ENCODE results near the gene FHL5. TPM values are rescaled to one million over a fixed set of nuclear protein-coding genes. Genes with fewer than 3 reads are reported as not detected.
"Not testable (repeated sequence)": the region's sequence is repeated elsewhere in the genome, so short reads cannot be mapped to it uniquely, and the experiment has no call there.

The FHL5 gene
- total RNA-seq, 2 experiments from 2014 or later: not detected

GRCh38 chr6:96624957-96625356 lies 62.0 kb downstream of the FHL5 start:
- H3K36me3 Mint-ChIP-seq: no peaks in the 10 kb centered on the region
- POLR2A ChIA-PET: no interaction called here
- H3K4me1 Mint-ChIP-seq: peaks cover 3% of the 10 kb centered on the region
- H3K9me3 Mint-ChIP-seq: no peaks in the 10 kb centered on the region
- peaks cover 20% of the 10 kb centered on the region for H3K27me3 Mint-ChIP-seq
- ATAC-seq (ENCODE audit: low read depth): no peak
- H3K4me3 Mint-ChIP-seq: no peak overlapping the region
- DNase-seq: no peak
- no peak overlapping the region for H3K27ac Mint-ChIP-seq

DNA sequence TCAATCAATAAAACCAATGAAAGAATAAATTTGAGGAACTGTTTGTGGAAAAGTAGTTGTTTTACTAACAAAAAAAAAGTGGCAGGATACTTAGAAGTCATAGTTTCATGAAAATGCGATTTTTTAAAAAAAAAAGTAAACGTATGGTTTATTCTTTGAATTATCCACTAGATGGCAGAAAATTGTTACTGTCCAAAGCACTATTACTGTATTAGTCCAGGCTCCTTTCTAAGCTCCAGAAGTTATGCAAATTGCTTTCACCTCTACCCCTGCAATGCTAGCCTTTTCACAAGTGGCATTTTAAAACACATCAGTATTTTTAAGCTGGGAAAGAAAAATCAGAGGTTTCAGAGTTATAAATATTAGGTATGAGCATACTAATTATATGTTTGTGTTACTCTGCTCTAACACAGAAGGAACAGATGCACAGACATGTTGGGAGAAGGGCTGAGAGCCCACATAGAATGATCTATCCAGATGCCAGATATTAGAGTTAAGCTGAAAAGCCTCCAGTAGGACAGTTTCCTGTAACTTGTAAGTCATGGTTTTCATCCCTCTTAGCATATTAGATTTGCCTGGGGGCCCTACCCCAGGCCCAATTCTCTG lies 63.9 kb downstream of the FHL5 start:
- H3K4me3 Mint-ChIP-seq: no peak overlapping the region
- peaks cover 13% of the 10 kb centered on the region for H3K27me3 Mint-ChIP-seq
- POLR2A ChIA-PET: no interaction called here
- no peaks in the 10 kb centered on the region for H3K36me3 Mint-ChIP-seq
- DNase-seq: no peak
- ATAC-seq (ENCODE audit: low read depth): peak; percentile 52
- H3K4me1 Mint-ChIP-seq: peaks cover 3% of the 10 kb centered on the region
- no peaks in the 10 kb centered on the region for H3K9me3 Mint-ChIP-seq
- H3K27ac Mint-ChIP-seq: no peak overlapping the region

- Mint-ChIP-seq H3K9me3 (no peaks in the 10 kb centered on the region), H3K4me3 (no peak overlapping the region), H3K4me1 (no peaks in the 10 kb centered on the region), H3K36me3 (no peaks in the 10 kb centered on the region), H3K27me3 (peaks cover 12% of the 10 kb centered on the region), H3K27ac (no peak overlapping the region)
- no peak for ATAC-seq (ENCODE audit: low read depth)
- POLR2A ChIA-PET: no interaction called here
- no peak for DNase-seq
Measured at GRCh38 chr6:96631248-96631647, 68.3 kb downstream of the FHL5 start.

- ATAC-seq (ENCODE audit: low read depth): not testable (repeated sequence)
Measured at GRCh38 chr6:96637979-96638378, 75.1 kb downstream of the FHL5 start.

DNA sequence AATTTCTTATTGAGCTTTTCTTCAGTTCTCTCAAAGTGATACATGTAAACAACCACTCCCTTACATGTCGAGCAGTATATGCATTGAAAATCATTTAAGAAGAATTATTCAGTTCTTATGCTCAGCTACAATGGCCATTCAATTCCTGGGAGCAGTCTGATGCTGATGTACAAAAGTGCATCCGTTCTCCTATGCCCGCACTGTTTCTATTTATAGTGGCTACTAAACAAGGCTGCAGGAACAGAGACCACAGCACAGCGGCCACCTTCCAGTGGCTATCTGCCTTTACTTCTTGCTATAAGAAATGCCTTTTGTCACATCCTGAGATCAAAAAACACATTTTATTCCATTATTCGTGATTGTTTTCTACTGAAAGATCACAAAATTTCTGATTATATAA lies 82.2 kb downstream of the FHL5 start:
- Mint-ChIP-seq H3K36me3 (no peaks in the 10 kb centered on the region), H3K27ac (no peak overlapping the region), H3K4me3 (no peak overlapping the region), H3K4me1 (no peaks in the 10 kb centered on the region), H3K9me3 (no peaks in the 10 kb centered on the region), H3K27me3 (peaks cover 9% of the 10 kb centered on the region)
- ATAC-seq (ENCODE audit: low read depth): no peak
- POLR2A ChIA-PET: no interaction called here
- DNase-seq: no peak

More at GRCh38 chr6:96637979-96638378, 75.1 kb downstream of the FHL5 start:
- H3K4me1 Mint-ChIP-seq, POLR2A ChIA-PET, H3K9me3 Mint-ChIP-seq, H3K27ac Mint-ChIP-seq, H3K4me3 Mint-ChIP-seq, H3K36me3 Mint-ChIP-seq, DNase-seq: not testable (repeated sequence)
- peaks cover 19% of the 10 kb centered on the region for H3K27me3 Mint-ChIP-seq

- DNase-seq: no peak
- peaks cover 4% of the 10 kb centered on the region for H3K4me1 Mint-ChIP-seq
- ATAC-seq (ENCODE audit: low read depth): no peak
- H3K36me3 Mint-ChIP-seq: no peaks in the 10 kb centered on the region
- H3K9me3 Mint-ChIP-seq: no peaks in the 10 kb centered on the region
- H3K27ac Mint-ChIP-seq: no peak overlapping the region
- POLR2A ChIA-PET: interaction anchor here (0.7 kb wide), 1 partner anchor 8 kb away, joined by 3 read pairs; no protein-coding TSS in a partner anchor
- H3K4me3 Mint-ChIP-seq: no peak overlapping the region
- H3K27me3 Mint-ChIP-seq: peaks cover 9% of the 10 kb centered on the region
Measured at GRCh38 chr6:96649926-96650325, 87.0 kb downstream of the FHL5 start.

DNA sequence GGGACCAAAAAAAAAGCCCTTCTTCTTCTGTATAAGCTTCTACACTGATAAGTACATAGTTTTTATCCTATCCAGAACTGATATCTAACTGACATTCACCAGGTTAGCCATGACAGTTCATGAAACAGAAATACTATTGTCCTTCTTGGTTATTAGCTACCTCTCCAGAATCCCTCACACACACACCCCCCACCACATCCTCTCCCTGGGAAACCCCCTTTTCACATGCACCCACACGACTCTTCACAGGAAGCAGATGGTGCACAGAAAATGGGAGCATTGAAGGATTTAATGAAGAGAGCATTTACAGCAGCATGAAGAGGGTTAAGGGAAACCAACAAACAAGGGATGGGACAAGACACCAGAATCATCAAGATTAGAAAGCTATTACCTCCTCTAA lies 88.9 kb downstream of the FHL5 start:
- no peak for ATAC-seq (ENCODE audit: low read depth)

DNA sequence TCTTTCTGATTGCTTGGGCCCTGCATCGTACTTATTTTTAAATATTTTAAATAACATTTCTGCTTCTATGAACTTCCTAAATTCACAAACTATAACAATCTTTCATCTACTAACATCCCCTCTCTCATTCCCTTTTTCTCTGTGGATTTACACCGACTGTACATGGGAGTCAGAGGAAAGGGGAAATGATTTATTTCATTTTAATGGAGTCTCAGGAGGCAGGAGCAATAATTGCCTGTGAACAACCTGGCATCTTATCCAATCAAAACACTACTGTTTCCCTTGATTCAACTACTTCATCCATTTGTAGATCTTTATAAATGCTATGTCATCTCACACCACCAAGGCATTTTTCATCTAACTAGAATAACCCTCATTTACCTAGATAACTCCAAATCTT lies 89.6 kb downstream of the FHL5 start:
- Mint-ChIP-seq H3K27me3 (peaks cover 6% of the 10 kb centered on the region), H3K4me3 (no peak overlapping the region), H3K4me1 (peaks cover 4% of the 10 kb centered on the region), H3K36me3 (no peaks in the 10 kb centered on the region), H3K9me3 (no peaks in the 10 kb centered on the region), H3K27ac (no peak overlapping the region)
- DNase-seq (no peak), ATAC-seq (ENCODE audit: low read depth) (no peak)
- POLR2A ChIA-PET: no interaction called here

More for the DNA sequence above, 88.9 kb downstream of the FHL5 start:
- H3K27ac Mint-ChIP-seq: no peak overlapping the region
- DNase-seq: no peak
- peaks cover 4% of the 10 kb centered on the region for H3K4me1 Mint-ChIP-seq
- POLR2A ChIA-PET: no interaction called here
- H3K27me3 Mint-ChIP-seq: peaks cover 6% of the 10 kb centered on the region
- H3K4me3 Mint-ChIP-seq: no peak overlapping the region
- H3K9me3 Mint-ChIP-seq: no peaks in the 10 kb centered on the region
- no peaks in the 10 kb centered on the region for H3K36me3 Mint-ChIP-seq

GRCh38 chr6:96653181-96653580 lies 90.3 kb downstream of the FHL5 start:
- Mint-ChIP-seq H3K4me3 (no peak overlapping the region), H3K9me3 (no peaks in the 10 kb centered on the region), H3K27ac (no peak overlapping the region), H3K4me1 (peaks cover 4% of the 10 kb centered on the region), H3K36me3 (no peaks in the 10 kb centered on the region), H3K27me3 (peaks cover 6% of the 10 kb centered on the region)
- no peak for ATAC-seq (ENCODE audit: low read depth)
- DNase-seq: no peak
- POLR2A ChIA-PET: no interaction called here

DNA sequence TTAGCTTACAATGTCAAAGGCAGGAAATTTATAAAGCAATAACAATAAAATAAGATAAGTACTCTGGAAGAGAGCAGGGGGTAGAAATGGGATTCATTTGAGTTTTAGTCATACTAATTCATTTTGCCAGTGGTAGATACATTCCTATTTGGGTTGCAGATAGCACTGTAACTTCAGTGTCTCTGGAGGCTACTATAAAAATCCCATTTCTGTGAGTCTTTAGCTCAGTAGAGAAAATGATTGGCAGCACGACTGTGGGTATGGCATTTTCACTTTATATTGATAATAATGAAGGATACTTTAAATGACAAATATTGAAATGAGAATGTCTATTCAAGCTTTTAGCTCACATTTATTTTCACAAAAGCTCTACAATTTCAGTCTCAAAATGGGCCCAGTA lies 93.6 kb downstream of the FHL5 start:
- H3K27me3 Mint-ChIP-seq: peaks cover 13% of the 10 kb centered on the region
- POLR2A ChIA-PET: no interaction called here
- no peak overlapping the region for H3K27ac Mint-ChIP-seq

GRCh38 chr6:96657344-96657743 lies 94.4 kb downstream of the FHL5 start:
- no peak overlapping the region for H3K27ac Mint-ChIP-seq
- H3K36me3 Mint-ChIP-seq: no peaks in the 10 kb centered on the region
- no peaks in the 10 kb centered on the region for H3K4me1 Mint-ChIP-seq
- POLR2A ChIA-PET: no interaction called here
- no peak overlapping the region for H3K4me3 Mint-ChIP-seq
- peaks cover 9% of the 10 kb centered on the region for H3K27me3 Mint-ChIP-seq
- DNase-seq (no peak), ATAC-seq (ENCODE audit: low read depth) (no peak)
- no peaks in the 10 kb centered on the region for H3K9me3 Mint-ChIP-seq

More for the DNA sequence above, 93.6 kb downstream of the FHL5 start:
- no peaks in the 10 kb centered on the region for H3K36me3 Mint-ChIP-seq
- no peak overlapping the region for H3K4me3 Mint-ChIP-seq
- no peaks in the 10 kb centered on the region for H3K9me3 Mint-ChIP-seq
- H3K4me1 Mint-ChIP-seq: peaks cover 4% of the 10 kb centered on the region
- DNase-seq (no peak), ATAC-seq (ENCODE audit: low read depth) (no peak)

DNA sequence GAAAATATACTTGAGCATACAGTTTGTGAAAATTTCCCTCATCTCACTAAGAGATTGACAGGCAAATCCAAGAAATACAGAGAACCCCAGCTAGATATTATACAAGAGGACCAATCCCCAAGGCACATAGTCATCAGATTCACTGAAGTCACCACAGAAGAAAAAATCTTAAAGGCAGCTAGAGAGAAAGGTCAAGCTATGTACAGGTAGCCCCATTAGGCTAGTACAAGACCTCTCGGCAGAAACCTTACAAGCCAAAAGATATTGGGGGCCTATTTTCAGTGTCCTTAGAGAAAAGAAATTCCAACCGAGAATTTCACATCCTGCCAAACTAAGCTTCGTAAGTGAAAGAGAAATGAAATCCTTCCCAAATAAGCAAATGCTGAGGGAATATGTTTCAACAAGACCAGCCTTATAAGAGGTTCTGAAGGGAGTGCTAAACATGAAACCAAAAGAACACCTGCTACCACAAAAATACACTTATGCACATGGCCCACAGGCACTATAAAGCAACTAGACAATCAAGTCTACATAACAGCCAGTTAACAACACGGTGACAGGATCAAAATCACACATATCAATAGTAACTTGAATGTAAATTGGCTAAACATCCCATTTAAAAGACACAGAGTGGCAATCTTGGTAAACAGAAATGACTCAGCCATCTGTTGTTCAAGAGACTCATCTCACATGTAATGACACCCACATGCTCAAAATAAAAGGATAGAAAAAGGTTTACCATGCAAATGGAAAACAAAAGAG lies 96.3 kb downstream of the FHL5 start:
- Mint-ChIP-seq H3K4me1 (no peaks in the 10 kb centered on the region), H3K36me3 (no peaks in the 10 kb centered on the region), H3K9me3 (no peaks in the 10 kb centered on the region), H3K27me3 (peaks cover 9% of the 10 kb centered on the region), H3K27ac (no peak overlapping the region), H3K4me3 (no peak overlapping the region)
- DNase-seq (no peak), ATAC-seq (ENCODE audit: low read depth) (no peak)
- POLR2A ChIA-PET: no interaction called here
